Measurements from ENCODE around the gene PACSIN2.

DNA sequence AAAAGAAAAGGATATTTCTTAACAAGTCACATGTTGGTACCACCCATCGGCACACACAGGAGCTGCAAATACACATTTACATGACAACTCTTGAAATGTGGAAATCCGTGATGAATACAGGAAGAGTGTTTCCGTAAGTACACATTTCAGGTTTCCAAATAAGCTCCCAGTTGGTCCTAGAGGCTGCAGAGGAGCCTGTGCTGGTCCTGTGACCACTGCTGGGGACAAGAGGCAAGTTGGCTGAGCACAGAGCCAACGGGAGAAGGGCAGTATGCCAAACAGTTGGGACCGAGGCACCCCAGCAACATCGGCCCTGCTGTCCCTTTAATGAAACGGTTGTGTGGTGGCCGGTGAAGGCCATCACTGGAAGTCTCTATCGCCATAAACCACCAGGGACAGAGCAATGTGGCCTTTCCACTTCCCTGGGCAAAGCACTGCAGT lies 119.4 kb downstream of the PACSIN2 start:
- TF ChIP-seq FOXK2 (IDR thresholded peaks at IDR 0.05) (no peak), ELF4 (IDR thresholded peaks at IDR 0.05) (no peak), BHLHE40 (IDR thresholded peaks at IDR 0.05; ENCODE audit: borderline replicate concordance) (no peak), FOXA1 (IDR thresholded peaks at IDR 0.05) (no peak), TARDBP (IDR thresholded peaks at IDR 0.05) (no peak), SP1 (IDR thresholded peaks at IDR 0.05) (no peak), SUZ12 (IDR thresholded peaks at IDR 0.05) (no peak)

All from HEK293T (cell line).